Lung (tissue), 12 donors: ENCODE data around the gene HSD11B1L. TPM values are rescaled to one million over a fixed set of nuclear protein-coding genes. Genes with fewer than 3 reads are reported as not detected.

Source experiments
- ATAC-seq: fragments of 200-7000 bp; cut with Tn5 transposase; one replicate; pipeline ENCODE4 v1.9.1; 2020; ENCODE audit warnings: moderate number of reproducible peaks; ENCODE audit not compliant: insufficient read depth, low FRiP score
- DNase-seq, 3 donors: peaks; one replicate each; pipeline ENCODE4 v3.0.0-alpha.2; 2013 to 2017
- H3K27ac ChIP-seq, 2 donors: one replicate each; pipeline ENCODE4 v1.5.1; 2013; ENCODE audit warnings: mild to moderate bottlenecking in 2 of 2, moderate library complexity in 2 of 2, control low read depth in 1 of 2, inconsistent platforms in 1 of 2, low read depth in 1 of 2, low read length in 1 of 2
- H3K27me3 ChIP-seq, 3 donors: one replicate each; pipeline ENCODE4 v1.5.1; 2013; ENCODE audit warnings: low read length in 2 of 3; ENCODE audit not compliant: control insufficient read depth in 3 of 3, insufficient read depth in 3 of 3
- H3K36me3 ChIP-seq, 4 donors: one replicate each; pipeline ENCODE4 v1.5.1; 2013; ENCODE audit warnings: low read length in 4 of 4, mild to moderate bottlenecking in 1 of 4, moderate library complexity in 1 of 4; ENCODE audit not compliant: control insufficient read depth in 4 of 4, insufficient read depth in 4 of 4
- H3K4me1 ChIP-seq, 5 donors: one replicate each; pipeline ENCODE4 v1.5.1; 2013; ENCODE audit warnings: low read length in 5 of 5, mild to moderate bottlenecking in 2 of 5, moderate library complexity in 1 of 5; ENCODE audit not compliant: control insufficient read depth in 5 of 5, insufficient read depth in 5 of 5
- H3K4me3 ChIP-seq: one replicate; pipeline ENCODE4 v1.5.1; 2013; ENCODE audit warnings: mild to moderate bottlenecking, control low read depth, moderate library complexity
- H3K9ac ChIP-seq, 2 donors: one replicate each; pipeline ENCODE4 v1.5.1; 2013; ENCODE audit warnings: low read length in 2 of 2, control low read depth in 1 of 2; ENCODE audit not compliant: insufficient read depth in 1 of 2
- H3K9me3 ChIP-seq, 4 donors: one replicate each; pipeline ENCODE4 v1.5.1; 2013; ENCODE audit warnings: low read length in 3 of 4, mild to moderate bottlenecking in 1 of 4, moderate library complexity in 1 of 4; ENCODE audit not compliant: control insufficient read depth in 4 of 4, insufficient read depth in 3 of 4
- WGBS, 2 donors: extraction: QIAGEN DNeasy Blood & Tissue Kit; methylation state at CpG; one replicate each; pipeline ENCODE4 v1.1.7; 2013; 5-methylcytosine and 5-hydroxymethylcytosine counted together
- polyA plus RNA-seq, 2 donors: library from polyadenylated mRNA; stranded (reverse); fragments of 200-250 nt; gene quantifications; one replicate each; pipeline ENCODE4 v1.2.1, GENCODE V29; 2013
- total RNA-seq, 2 donors: library from RNA; depleted of rRNA in 1 of 2; stranded (reverse); fragments of >200 nt in 1 of 2; gene quantifications; one replicate each; pipeline ENCODE4 v1.2.1, GENCODE V29; 2014 to 2021
- TF ChIP-seq, protein P1 (sequence below): IDR thresholded peaks from 2 replicates; pipeline ENCODE4 v1.5.1; 2012; ENCODE audit warnings: mild to moderate bottlenecking; ENCODE audit errors: control extremely low read depth, extremely low read depth
- donor health status: control.
- donor health status: control.
- donor health status: Bipolar disorder and iron deficiency.
- donor health status: healthy.
- donor health status: DM: yes; HTN: yes; CAD: no.

The HSD11B1L gene
- total and polyA plus RNA-seq, 4 donors, result 7.5 to 12.2 (median 9.2) TPM

DNA sequence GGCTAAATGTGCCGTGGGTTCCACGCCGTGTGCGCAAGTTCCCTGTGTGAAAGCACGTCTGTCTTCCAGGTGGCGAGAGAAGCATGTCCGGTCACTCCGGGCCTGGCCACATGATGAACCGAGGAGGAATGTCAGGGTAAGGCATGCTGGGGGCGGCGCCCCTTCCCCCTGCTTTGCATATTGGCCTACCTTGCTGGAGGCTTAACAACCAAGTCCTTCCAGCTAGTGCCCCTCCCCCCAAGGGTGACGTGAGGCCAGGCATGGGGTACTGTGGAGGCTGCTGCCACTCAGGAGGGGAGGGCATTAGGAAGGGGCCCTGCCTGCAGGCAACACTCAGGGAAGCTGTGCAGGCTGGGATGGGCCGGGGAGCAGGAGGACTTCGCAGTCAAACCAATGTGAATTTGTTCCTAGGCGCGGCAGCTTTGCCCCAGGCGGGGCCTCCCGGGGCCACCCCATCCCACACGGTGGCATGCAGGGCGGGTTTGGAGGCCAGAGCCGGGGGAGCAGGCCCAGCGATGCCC is 13.0 kb upstream of the HSD11B1L start:
- DNase-seq, result no peak
- no peaks in the 10 kb centered on the region for H3K27me3 ChIP-seq
- TF ChIP-seq, protein P1, sequence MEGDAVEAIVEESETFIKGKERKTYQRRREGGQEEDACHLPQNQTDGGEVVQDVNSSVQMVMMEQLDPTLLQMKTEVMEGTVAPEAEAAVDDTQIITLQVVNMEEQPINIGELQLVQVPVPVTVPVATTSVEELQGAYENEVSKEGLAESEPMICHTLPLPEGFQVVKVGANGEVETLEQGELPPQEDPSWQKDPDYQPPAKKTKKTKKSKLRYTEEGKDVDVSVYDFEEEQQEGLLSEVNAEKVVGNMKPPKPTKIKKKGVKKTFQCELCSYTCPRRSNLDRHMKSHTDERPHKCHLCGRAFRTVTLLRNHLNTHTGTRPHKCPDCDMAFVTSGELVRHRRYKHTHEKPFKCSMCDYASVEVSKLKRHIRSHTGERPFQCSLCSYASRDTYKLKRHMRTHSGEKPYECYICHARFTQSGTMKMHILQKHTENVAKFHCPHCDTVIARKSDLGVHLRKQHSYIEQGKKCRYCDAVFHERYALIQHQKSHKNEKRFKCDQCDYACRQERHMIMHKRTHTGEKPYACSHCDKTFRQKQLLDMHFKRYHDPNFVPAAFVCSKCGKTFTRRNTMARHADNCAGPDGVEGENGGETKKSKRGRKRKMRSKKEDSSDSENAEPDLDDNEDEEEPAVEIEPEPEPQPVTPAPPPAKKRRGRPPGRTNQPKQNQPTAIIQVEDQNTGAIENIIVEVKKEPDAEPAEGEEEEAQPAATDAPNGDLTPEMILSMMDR, result no peak
- no peak overlapping the region for H3K4me3 ChIP-seq
- H3K36me3 ChIP-seq, result peaks cover 37 to 68% (median 42%) of the 10 kb centered on the region in 4 donors
- no peak overlapping the region for H3K9ac ChIP-seq
- no peak for ATAC-seq
- no peaks in the 10 kb centered on the region for H3K4me1 ChIP-seq
- 90 to 93% methylated on average over 22 of the region's 22 CpGs for WGBS, 2 donors
- H3K9me3 ChIP-seq, result no peaks in the 10 kb centered on the region
- H3K27ac ChIP-seq, result no peak overlapping the region

DNA sequence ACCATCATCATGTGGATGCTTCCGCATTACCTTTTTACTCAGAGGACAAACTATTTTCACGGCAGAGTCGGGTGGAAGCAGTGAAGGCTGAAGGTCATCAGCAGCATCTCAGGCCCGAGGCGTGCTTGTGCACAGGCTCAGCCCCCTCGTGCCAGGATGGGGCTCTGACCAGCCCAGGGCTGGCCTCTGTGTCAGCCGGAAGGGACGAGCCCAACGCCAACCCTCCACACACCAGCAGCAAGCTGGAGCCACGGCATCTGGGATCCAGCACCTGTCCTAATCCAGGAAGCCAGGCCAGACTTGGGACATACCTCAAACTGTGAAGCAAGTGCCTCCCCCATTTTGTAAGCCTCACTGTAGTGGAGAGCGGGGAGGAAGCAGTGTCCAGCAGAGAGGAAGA is 11.6 kb upstream of the HSD11B1L start:
- TF ChIP-seq, protein P1, result no peak
- Histone ChIP-seq H3K27me3 (no peaks in the 10 kb centered on the region), H3K27ac (no peak overlapping the region), H3K9ac (no peak overlapping the region), H3K36me3 (peaks cover 26 to 56% (median 33%) of the 10 kb centered on the region in 4 donors), H3K4me3 (no peak overlapping the region), H3K9me3 (no peaks in the 10 kb centered on the region), H3K4me1 (no peaks in the 10 kb centered on the region)
- no peak for ATAC-seq
- WGBS, 2 donors, result 71 to 85% methylated on average over 11 of the region's 11 CpGs
- DNase-seq, result no peak

DNA sequence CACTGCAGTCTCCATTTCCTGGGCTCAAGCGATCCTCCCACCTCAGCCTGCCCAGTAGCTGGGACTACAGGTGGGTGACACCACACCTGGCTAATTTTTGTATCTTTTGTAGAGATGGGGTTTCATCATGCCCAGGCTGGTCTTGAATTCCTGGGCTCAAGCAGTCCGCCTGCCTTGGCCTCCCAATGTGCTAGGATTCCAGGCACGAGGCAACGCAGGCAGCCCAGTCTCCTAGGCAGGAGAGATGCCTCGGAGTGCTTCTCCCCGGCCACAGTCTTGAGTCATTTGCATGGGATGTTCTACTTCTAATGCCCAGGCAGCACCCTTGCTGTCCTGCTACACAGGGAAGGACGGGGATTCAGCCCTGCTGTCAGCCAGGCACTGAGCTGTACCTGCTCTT is 9.2 kb upstream of the HSD11B1L start:
- DNase-seq, result no peak

More for the DNA sequence above, 9.2 kb upstream of the HSD11B1L start:
- TF ChIP-seq, protein P1, result no peak
- Histone ChIP-seq H3K27ac (no peak overlapping the region), H3K9me3 (no peaks in the 10 kb centered on the region), H3K4me1 (no peaks in the 10 kb centered on the region), H3K27me3 (no peaks in the 10 kb centered on the region), H3K4me3 (no peak overlapping the region), H3K36me3 (peaks cover 5 to 36% (median 11%) of the 10 kb centered on the region in 4 donors), H3K9ac (no peak overlapping the region)
- 95% methylated on average over 7 of the region's 7 CpGs for WGBS, 2 donors
- ATAC-seq, result no peak
